HG03064 (cell line): ENCODE data around the gene PEAR1.

Experiments used
- ATAC-seq: cut with Tn5 transposase; IDR thresholded peaks from one replicate; pipeline ENCODE4 v1.9.1; 2021; ENCODE audit warnings: low read depth; ENCODE audit not compliant: unreplicated experiment

The PEAR1 gene

GRCh38 chr1:156881663-156882062, 11.9 kb upstream of the PEAR1 start:
- ATAC-seq, result no peak

DNA sequence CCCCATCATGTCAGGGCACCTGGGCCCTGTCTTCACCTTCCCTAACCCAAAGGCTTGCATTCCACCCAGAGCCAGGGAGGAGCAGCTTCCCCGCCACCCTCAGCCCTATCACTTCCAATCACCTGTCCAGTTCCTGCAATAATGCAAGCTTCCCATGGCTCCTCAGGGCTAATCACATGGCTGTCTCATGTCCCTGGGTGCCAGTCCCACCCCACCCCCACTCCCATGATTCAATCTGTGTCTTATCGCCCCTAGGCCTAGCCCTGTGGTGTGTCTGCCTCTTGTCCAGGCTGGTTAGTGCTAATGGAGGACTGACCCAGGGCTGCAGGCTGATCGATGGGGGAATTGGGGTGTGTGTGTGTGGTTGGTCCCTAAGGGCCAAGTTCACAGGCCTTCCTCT, 11.0 kb upstream of the PEAR1 start:
- no peak for ATAC-seq

DNA sequence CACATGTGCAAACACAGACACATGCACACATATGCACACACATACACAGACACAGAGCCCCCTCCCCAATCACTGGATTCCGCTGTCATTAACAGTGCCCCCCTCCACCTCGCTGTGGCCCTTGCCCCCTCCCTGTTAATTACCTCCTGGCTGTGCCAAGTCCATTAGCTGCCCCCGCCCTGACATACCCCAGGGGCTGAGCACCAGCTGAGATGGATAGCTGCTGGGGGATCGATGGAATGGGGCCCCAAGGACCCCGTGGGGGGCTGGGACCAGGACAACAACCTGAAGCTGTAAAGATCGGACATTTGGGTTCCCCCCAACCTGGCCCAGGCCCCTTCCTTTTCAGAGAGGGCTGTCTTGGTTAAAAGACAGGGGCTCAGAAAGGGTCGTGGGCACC, 9.6 kb upstream of the PEAR1 start:
- no peak for ATAC-seq

DNA sequence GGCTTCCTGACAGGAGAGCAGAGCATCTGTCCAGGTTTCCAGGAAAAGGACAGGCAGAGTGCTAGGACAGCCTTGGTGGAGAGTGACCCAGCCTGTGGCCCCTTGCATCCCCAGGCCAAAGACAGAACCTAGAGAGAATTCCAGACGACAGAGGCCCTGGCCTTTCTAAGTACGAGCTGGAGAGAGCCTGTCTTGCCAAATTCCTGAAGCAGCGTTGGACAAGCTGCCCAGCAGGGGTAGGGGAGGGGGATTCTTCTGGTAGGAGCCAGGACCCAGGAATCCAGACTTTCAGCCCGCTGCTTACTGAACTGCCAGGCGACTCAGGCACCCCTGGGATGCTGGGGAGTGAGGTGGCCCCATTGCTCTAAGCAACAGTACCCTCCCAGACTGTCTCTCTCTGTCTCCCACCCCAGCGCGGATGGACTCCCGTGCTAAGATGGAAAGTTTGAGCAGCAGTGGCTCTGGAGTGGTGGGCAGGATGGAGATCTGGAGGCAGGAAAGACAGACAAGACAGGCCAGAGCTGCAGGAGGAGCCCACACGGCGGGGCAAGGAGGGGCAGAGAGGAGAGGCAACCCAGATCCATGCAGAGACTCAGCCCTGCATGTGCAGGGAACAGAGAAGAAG, 8.8 kb upstream of the PEAR1 start:
- no peak for ATAC-seq

DNA sequence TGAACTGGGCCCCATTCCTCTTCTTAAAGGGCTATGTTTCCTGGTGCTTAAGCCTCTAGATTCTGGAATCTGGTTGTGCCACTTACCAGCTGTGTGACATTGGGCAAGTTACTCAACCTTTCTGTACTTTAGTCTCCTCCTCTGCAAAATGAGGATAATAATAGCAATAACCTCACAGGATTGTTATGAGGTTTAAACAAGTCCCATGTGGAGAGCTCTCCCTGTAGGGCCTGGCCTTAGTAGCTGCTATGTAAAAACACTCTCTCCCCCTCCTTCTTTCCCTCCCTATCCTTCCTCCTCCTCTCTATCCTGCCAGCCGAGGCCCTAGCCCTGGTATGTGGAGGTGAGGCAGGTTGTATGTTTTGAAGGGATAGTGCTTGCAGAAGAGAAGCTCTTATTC, 8.2 kb upstream of the PEAR1 start:
- no peak for ATAC-seq

DNA sequence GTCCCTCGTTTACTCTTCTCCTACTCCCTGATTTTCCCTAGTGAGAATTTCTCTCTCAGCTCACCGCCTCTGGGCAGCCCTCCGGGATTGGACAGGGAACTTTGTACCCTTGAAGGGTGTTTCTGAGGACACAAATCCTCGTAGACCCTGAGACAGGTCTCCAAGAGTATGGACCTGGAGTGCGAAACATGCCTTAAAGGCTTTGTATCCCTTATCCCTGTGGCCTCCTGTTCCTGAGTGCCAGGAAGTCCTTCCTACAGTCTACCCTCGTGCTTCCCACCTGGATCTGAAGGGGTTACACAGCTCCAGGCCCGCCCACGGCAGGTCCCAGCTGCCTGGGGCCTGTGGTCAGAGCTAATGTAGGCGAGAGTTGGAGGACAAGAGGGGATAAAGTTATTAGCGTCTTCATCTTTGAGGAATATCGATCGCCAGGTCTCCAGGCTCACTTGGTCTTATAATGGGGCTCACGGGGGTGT, 7.6 kb upstream of the PEAR1 start:
- no peak for ATAC-seq

DNA sequence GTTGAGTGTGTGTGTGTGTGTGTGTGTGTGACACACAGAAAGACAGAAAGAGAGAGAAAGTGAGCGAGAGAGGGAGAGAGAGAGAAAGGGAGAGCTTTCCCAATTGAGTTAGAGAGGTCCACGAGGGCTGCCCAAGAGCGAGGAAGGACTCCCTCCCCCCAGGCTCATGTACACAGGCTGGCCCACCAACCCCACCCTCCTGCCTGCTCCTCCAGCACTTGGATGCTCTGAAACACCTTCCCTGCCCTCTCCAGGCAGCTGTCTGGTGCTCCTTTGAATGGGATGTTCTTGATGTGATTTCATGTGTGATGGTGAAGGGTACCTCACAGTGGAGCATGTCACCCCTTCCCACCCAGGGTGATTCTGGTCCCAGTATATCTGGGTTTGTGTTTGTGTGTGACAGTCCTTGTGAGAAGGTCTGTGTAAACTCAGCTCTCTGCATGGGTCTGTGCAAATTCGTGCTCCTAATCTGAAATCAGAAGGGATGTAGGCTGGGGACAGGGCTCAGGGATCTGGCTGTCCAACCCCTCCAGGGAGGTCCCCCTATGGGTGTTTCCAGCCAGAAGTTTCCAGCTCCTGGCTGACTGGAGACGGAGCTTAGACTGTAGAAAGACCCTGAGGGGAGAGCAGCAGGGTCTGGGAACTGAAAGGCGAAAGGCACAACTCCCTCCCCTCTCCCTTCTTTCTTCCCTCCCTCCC, 6.8 kb upstream of the PEAR1 start:
- ATAC-seq, result no peak

- no peak for ATAC-seq
These were observed 6.2 kb upstream of the PEAR1 start for GRCh38 chr1:156887317-156887716.

DNA sequence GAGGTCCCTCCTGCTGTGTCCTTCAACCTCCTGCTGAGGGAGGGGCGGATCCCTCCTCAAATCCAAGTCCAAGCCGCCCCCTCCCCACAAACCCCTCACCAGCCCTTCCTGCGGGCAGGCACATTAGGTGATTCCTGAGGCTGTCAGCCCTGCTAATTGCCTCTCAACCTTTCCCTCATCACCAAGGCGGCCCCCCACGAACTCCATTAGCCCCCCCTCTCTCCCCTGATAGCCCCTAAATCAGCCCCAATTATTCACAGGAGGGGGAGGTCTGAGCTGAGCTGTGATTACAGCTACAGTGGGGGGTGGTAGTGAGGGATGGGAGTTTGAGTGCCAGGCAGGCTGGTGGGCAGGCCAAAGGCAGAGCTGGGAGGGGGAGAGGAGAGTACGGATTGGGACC, 5.8 kb upstream of the PEAR1 start:
- no peak for ATAC-seq

- ATAC-seq, result no peak
These were observed 3.5 kb upstream of the PEAR1 start for GRCh38 chr1:156889802-156890580.

DNA sequence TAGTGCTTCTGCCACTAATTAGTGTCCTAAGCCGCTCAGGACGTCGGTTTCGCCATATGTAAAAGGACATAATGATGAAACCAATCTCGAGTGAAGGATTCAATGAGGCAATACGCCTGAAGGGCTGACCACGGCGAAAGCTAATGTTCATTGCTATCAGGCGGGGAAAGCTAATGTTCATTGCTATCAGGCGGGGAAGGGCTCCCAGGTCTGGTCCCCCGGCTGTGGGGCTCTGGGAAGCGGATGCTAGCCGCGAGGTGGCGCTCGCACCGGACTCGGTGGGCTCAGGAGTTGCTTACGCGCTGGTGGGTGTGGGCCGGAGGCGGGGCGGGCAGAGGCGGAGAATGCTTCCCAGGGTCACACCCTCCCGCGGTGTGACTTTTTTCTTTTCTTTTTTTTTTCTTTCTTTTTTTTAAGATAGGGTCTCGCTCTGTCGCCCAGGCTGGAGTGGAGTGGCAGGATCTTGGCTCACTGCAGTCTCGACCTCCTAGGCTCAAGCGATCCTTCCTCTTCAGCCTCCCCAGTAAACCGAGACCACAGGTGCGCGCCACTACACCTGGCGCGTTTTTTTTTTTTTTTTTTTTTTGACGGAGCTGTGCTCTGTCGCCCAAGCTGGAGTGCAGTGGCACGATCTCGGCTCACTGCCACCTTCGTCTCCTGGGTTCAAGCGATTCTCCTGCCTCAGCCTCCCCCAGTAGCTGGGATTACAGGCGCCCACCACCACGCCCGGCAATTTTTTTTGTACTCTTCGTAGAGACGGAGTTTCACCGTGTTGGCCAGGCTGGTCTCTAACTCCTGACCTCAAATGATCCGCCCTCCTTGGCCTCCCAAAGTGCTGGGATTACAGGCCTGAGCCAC, 1.1 kb upstream of the PEAR1 start:
- no peak for ATAC-seq

GRCh38 chr1:156894001-156894400, 483 bp downstream of the PEAR1 start:
- no peak for ATAC-seq

GRCh38 chr1:156894711-156895454, 1.4 kb downstream of the PEAR1 start:
- no peak for ATAC-seq

- no peak for ATAC-seq
These were observed 1.9 kb downstream of the PEAR1 start for GRCh38 chr1:156895455-156895812.

- no peak for ATAC-seq
These were observed 2.4 kb downstream of the PEAR1 start for GRCh38 chr1:156895927-156896326.

- no peak for ATAC-seq
These were observed 3.0 kb downstream of the PEAR1 start for GRCh38 chr1:156896490-156897033.

- ATAC-seq, result no peak
These were observed 3.7 kb downstream of the PEAR1 start for GRCh38 chr1:156897078-156897825.

DNA sequence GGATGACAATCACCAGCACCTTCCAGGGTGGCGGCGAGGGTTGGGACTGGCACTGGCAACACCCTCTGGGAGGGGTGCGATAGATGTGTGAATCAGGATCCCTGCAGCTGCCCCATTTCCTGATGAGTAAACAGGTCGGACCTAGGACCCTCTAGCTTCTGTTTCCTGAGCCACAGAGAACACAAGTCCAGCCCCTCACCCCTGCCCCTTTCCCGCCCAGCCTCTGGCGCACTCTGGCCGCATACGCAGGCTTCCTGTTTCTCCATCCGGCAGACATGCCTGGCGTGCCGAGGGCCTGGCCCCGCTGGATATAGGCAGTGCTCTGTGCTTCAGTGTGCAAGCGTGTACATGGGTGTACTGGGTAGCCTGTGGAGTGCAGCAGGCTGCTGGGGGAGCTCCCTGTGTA, 4.6 kb downstream of the PEAR1 start:
- ATAC-seq, result no peak

GRCh38 chr1:156898971-156899664, 5.6 kb downstream of the PEAR1 start:
- no peak for ATAC-seq
